Activated CD4-positive, alpha-beta T cell treated with anti-CD3 and anti-CD28 coated beads, Interleukin-2, amount 10 ng/mL, durations not matched to agents 24 days and 14 days (primary cell): ENCODE measurements around the gene AP2A1. TPM values are rescaled to one million over a fixed set of nuclear protein-coding genes. Genes with fewer than 3 reads are reported as not detected.

Experiments used
- DNase-seq: peaks from one replicate; pipeline ENCODE4 v3.0.0; 2022
- H3K27ac Mint-ChIP-seq: one replicate; pipeline ENCODE4 v1.8.0; 2022; ENCODE audit warnings: mild to moderate bottlenecking, mixed read lengths
- H3K27me3 Mint-ChIP-seq: one replicate; pipeline ENCODE4 v1.8.0; 2022; ENCODE audit warnings: mixed read lengths
- H3K36me3 Mint-ChIP-seq: one replicate; pipeline ENCODE4 v1.8.0; 2022; ENCODE audit warnings: low read depth, mild to moderate bottlenecking, mixed read lengths
- H3K4me1 Mint-ChIP-seq: one replicate; pipeline ENCODE4 v1.8.0; 2021; ENCODE audit warnings: mixed read lengths
- H3K4me3 Mint-ChIP-seq: one replicate; pipeline ENCODE4 v1.8.0; 2022; ENCODE audit warnings: mild to moderate bottlenecking, moderate library complexity, mixed read lengths
- H3K9me3 Mint-ChIP-seq: one replicate; pipeline ENCODE4 v1.8.0; 2021; ENCODE audit warnings: mixed read lengths
- intact Hi-C: fragments of 100-400 bp; cut with micrococcal nuclease; formaldehyde crosslinking; loops from one replicate; pipeline ENCODE4 v1.15.1; 2023
- total RNA-seq: library from RNA; stranded (reverse); gene quantifications from 2 replicates; pipeline ENCODE4 v1.2.3, GENCODE V29; 2022

AP2A1 gene
- total RNA-seq, 1 donor from 2014 or later = 61.8 TPM

GRCh38 chr19:49792829-49793560 is 26.2 kb downstream of the AP2A1 start:
- Mint-ChIP-seq H3K4me1 (peaks cover 4% of the 10 kb centered on the region), H3K36me3 (peaks cover 45% of the 10 kb centered on the region), H3K27ac (peak overlapping the region; percentile 71), H3K9me3 (no peaks in the 10 kb centered on the region), H3K27me3 (no peaks in the 10 kb centered on the region), H3K4me3 (no peak overlapping the region)
- no peak for DNase-seq
- intact Hi-C loops = no loop called here

- peaks cover 4% of the 10 kb centered on the region for H3K4me1 Mint-ChIP-seq
- DNase-seq = no peak
- H3K9me3 Mint-ChIP-seq = no peaks in the 10 kb centered on the region
- peak overlapping the region; percentile 71 for H3K27ac Mint-ChIP-seq
- H3K36me3 Mint-ChIP-seq = peaks cover 43% of the 10 kb centered on the region
- H3K27me3 Mint-ChIP-seq = no peaks in the 10 kb centered on the region
- intact Hi-C loops = no loop called here
- H3K4me3 Mint-ChIP-seq = no peak overlapping the region
These were observed 26.7 kb downstream of the AP2A1 start for GRCh38 chr19:49793561-49793840.

GRCh38 chr19:49795615-49796014 is 28.8 kb downstream of the AP2A1 start:
- H3K9me3 Mint-ChIP-seq = no peaks in the 10 kb centered on the region
- no peak for DNase-seq
- H3K4me3 Mint-ChIP-seq = no peak overlapping the region
- no peak overlapping the region for H3K27ac Mint-ChIP-seq
- H3K4me1 Mint-ChIP-seq = peaks cover 4% of the 10 kb centered on the region
- H3K27me3 Mint-ChIP-seq = no peaks in the 10 kb centered on the region
- intact Hi-C loops = no loop called here
- H3K36me3 Mint-ChIP-seq = peaks cover 43% of the 10 kb centered on the region

- Mint-ChIP-seq H3K9me3 (no peaks in the 10 kb centered on the region), H3K4me1 (peaks cover under 1% of the 10 kb centered on the region), H3K27ac (no peak overlapping the region), H3K36me3 (peaks cover 49% of the 10 kb centered on the region), H3K4me3 (no peak overlapping the region), H3K27me3 (no peaks in the 10 kb centered on the region)
- DNase-seq = no peak
- intact Hi-C loops = no loop called here
These were observed 31.8 kb downstream of the AP2A1 start for GRCh38 chr19:49798574-49798973.

GRCh38 chr19:49799271-49799797 is 32.5 kb downstream of the AP2A1 start:
- Mint-ChIP-seq H3K27ac (no peak overlapping the region), H3K9me3 (no peaks in the 10 kb centered on the region), H3K4me3 (no peak overlapping the region), H3K36me3 (peaks cover 49% of the 10 kb centered on the region), H3K4me1 (no peaks in the 10 kb centered on the region), H3K27me3 (no peaks in the 10 kb centered on the region)
- intact Hi-C loops = no loop called here
- DNase-seq = no peak

GRCh38 chr19:49799798-49800376 is 33.1 kb downstream of the AP2A1 start:
- H3K27me3 Mint-ChIP-seq = no peaks in the 10 kb centered on the region
- no peaks in the 10 kb centered on the region for H3K4me1 Mint-ChIP-seq
- intact Hi-C loops = no loop called here
- peaks cover 46% of the 10 kb centered on the region for H3K36me3 Mint-ChIP-seq
- no peaks in the 10 kb centered on the region for H3K9me3 Mint-ChIP-seq
- no peak for DNase-seq
- H3K27ac Mint-ChIP-seq = no peak overlapping the region
- H3K4me3 Mint-ChIP-seq = no peak overlapping the region

GRCh38 chr19:49800771-49801170 is 34.0 kb downstream of the AP2A1 start:
- H3K27me3 Mint-ChIP-seq = no peaks in the 10 kb centered on the region
- H3K4me3 Mint-ChIP-seq = no peak overlapping the region
- intact Hi-C loops = no loop called here
- H3K27ac Mint-ChIP-seq = no peak overlapping the region
- H3K4me1 Mint-ChIP-seq = no peaks in the 10 kb centered on the region
- no peaks in the 10 kb centered on the region for H3K9me3 Mint-ChIP-seq
- H3K36me3 Mint-ChIP-seq = peaks cover 37% of the 10 kb centered on the region
- DNase-seq = no peak

- no peak for DNase-seq
- H3K27ac Mint-ChIP-seq = no peak overlapping the region
- peaks cover 2% of the 10 kb centered on the region for H3K4me1 Mint-ChIP-seq
- intact Hi-C loops = no loop called here
- no peaks in the 10 kb centered on the region for H3K9me3 Mint-ChIP-seq
- H3K4me3 Mint-ChIP-seq = no peak overlapping the region
- H3K27me3 Mint-ChIP-seq = no peaks in the 10 kb centered on the region
- peaks cover 35% of the 10 kb centered on the region for H3K36me3 Mint-ChIP-seq
These were observed 34.6 kb downstream of the AP2A1 start for GRCh38 chr19:49801401-49801888.

GRCh38 chr19:49801966-49802661 is 35.3 kb downstream of the AP2A1 start:
- H3K4me3 Mint-ChIP-seq = no peak overlapping the region
- peaks cover 32% of the 10 kb centered on the region for H3K36me3 Mint-ChIP-seq

GRCh38 chr19:49802836-49803528 is 36.2 kb downstream of the AP2A1 start:
- Mint-ChIP-seq H3K27me3 (no peaks in the 10 kb centered on the region), H3K4me1 (peaks cover 6% of the 10 kb centered on the region), H3K36me3 (peaks cover 27% of the 10 kb centered on the region), H3K27ac (no peak overlapping the region), H3K4me3 (no peak overlapping the region), H3K9me3 (no peaks in the 10 kb centered on the region)
- intact Hi-C loops = no loop called here
- no peak for DNase-seq

More at GRCh38 chr19:49801966-49802661, 35.3 kb downstream of the AP2A1 start:
- Mint-ChIP-seq H3K27me3 (no peaks in the 10 kb centered on the region), H3K27ac (no peak overlapping the region), H3K4me1 (peaks cover 2% of the 10 kb centered on the region), H3K9me3 (no peaks in the 10 kb centered on the region)
- intact Hi-C loops = no loop called here
- no peak for DNase-seq

- Mint-ChIP-seq H3K9me3 (no peaks in the 10 kb centered on the region), H3K4me3 (no peak overlapping the region), H3K4me1 (peaks cover 8% of the 10 kb centered on the region), H3K36me3 (peaks cover 25% of the 10 kb centered on the region), H3K27me3 (no peaks in the 10 kb centered on the region), H3K27ac (no peak overlapping the region)
- intact Hi-C loops = no loop called here
- no peak for DNase-seq
These were observed 36.7 kb downstream of the AP2A1 start for GRCh38 chr19:49803529-49803856.

GRCh38 chr19:49805822-49806619 is 39.2 kb downstream of the AP2A1 start:
- H3K27me3 Mint-ChIP-seq = no peaks in the 10 kb centered on the region
- intact Hi-C loops = no loop called here
- DNase-seq = no peak
- H3K4me3 Mint-ChIP-seq = no peak overlapping the region
- H3K36me3 Mint-ChIP-seq = peaks cover 19% of the 10 kb centered on the region
- no peak overlapping the region for H3K27ac Mint-ChIP-seq
- no peaks in the 10 kb centered on the region for H3K9me3 Mint-ChIP-seq
- H3K4me1 Mint-ChIP-seq = peaks cover 17% of the 10 kb centered on the region

- Mint-ChIP-seq H3K27ac (no peak overlapping the region), H3K9me3 (no peaks in the 10 kb centered on the region), H3K36me3 (peaks cover 17% of the 10 kb centered on the region), H3K27me3 (no peaks in the 10 kb centered on the region), H3K4me1 (peaks cover 17% of the 10 kb centered on the region), H3K4me3 (no peak overlapping the region)
- intact Hi-C loops = no loop called here
- DNase-seq = no peak
These were observed 39.8 kb downstream of the AP2A1 start for GRCh38 chr19:49806620-49806959.
